Activated T-cell treated with anti-CD3 and anti-CD28 coated beads for 1 hour (primary cell): ENCODE data around the gene MRPL58.
A peak's percentile ranks its signal among the peaks of the same experiment; 100 is the strongest.
"Not testable (repeated sequence)": the region's sequence is repeated elsewhere in the genome, so short reads cannot be mapped to it uniquely, and the experiment has no call there.

Experiments used
- DNase-seq: peaks from one replicate; pipeline ENCODE4 v3.0.0-alpha.2; 2020; ENCODE audit warnings: low read depth

MRPL58 gene

DNA sequence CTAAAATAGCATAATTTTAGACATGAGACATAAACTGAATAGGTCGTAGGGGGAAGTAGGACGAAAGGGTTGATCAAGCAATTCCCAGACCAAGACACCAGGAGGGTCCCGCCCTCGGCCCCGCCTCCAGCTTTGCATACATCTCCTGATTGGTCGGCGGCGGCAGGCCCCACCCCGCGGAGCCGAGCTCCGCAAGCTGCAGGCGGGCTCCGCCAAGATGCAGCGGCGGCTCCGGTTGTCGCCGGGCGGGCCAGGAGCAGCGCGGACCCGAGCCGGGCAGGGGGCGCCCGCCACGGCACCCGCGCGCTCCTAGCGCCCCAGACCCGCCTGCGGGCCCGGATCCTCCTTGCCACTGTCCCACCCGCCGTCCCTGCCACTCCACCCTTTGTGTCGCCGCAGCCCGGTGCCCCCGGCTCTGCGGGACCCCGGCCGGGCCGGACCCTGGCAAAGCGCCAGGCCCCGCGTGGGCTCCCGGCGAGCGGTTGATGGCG, 25.0 kb upstream of the MRPL58 start, which contains the start of gene CDR2L:
Gene CDR2L (plus strand): TSS at position 215 of the 491 bp plus-strand sequence. CDS start 412 bp downstream, outside the sequence.
- DNase-seq = peak; percentile 89

- DNase-seq = no peak
These were observed 24.4 kb upstream of the MRPL58 start for GRCh38 chr17:74987909-74988711.

DNA sequence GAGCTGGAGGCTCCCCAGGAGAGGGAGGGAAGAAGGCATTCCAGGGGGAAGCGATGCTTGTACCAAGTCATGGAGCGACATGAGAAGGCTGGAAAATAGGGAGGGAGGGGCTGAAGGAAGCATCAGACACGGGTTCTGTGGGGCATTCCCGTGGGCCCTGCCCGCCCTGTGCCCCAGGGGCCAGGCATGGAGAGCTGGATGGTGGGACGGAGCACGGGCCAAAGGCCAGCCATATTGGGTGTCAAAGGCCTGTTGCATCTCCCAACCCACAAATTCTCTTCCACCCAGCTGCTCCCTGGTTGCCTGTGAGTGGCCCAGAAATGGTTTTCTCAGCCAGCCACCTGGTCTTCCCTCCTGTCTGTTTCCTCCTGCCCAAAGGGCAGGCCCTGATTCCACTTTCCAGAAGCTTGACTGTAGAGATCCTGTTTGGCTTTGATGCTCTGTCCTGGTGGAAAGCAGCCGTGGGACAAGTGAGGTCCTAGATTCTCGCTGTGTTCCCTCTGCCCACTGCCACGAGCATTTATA, 21.8 kb upstream of the MRPL58 start:
- no peak for DNase-seq

DNA sequence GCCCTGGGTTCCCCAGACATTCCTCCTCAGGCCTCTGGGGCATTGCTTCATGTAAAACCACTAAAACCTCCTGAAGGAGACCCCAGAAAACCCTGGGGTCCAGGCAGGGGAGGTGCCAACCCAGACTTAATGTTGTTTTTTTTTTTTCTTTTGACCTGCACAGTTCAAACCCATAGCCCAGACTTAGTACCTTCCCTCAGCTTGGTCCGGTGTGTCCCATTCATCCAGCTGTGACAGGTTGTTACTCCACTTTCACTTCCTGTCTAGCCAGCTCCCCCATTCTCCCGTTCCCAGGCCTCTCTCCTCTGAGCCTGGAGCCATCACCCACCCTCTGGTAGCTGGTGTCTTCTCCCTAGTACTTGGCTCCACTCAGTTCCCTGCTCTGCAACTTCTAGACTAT, 20.2 kb upstream of the MRPL58 start:
- DNase-seq = no peak

- no peak for DNase-seq
These were observed 18.0 kb upstream of the MRPL58 start for GRCh38 chr17:74994440-74994839.

DNA sequence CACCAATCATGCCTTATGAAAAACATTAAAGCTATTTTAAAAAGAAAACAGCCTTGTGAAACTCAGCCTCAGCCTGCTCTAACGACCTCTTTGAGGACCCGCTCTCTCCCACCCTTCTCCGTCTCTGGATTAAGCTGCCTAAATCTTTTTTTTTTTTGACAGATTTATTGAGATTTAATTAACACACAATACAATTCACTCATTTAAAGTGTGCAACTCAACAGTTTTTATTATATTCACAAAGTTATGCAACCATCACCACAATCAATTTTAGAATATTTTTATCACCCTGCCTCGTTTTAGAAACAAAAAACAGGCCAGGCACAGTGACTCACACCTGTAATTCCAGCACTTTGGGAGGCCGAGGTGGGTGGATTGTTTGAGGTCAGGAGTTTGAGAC, 16.6 kb upstream of the MRPL58 start:
- no peak for DNase-seq

GRCh38 chr17:74998783-74999182, 13.7 kb upstream of the MRPL58 start:
- no peak for DNase-seq

- DNase-seq = no peak
These were observed 12.9 kb upstream of the MRPL58 start for GRCh38 chr17:74999523-74999922.

- no peak for DNase-seq
These were observed 10.3 kb upstream of the MRPL58 start for GRCh38 chr17:75001915-75002843.

DNA sequence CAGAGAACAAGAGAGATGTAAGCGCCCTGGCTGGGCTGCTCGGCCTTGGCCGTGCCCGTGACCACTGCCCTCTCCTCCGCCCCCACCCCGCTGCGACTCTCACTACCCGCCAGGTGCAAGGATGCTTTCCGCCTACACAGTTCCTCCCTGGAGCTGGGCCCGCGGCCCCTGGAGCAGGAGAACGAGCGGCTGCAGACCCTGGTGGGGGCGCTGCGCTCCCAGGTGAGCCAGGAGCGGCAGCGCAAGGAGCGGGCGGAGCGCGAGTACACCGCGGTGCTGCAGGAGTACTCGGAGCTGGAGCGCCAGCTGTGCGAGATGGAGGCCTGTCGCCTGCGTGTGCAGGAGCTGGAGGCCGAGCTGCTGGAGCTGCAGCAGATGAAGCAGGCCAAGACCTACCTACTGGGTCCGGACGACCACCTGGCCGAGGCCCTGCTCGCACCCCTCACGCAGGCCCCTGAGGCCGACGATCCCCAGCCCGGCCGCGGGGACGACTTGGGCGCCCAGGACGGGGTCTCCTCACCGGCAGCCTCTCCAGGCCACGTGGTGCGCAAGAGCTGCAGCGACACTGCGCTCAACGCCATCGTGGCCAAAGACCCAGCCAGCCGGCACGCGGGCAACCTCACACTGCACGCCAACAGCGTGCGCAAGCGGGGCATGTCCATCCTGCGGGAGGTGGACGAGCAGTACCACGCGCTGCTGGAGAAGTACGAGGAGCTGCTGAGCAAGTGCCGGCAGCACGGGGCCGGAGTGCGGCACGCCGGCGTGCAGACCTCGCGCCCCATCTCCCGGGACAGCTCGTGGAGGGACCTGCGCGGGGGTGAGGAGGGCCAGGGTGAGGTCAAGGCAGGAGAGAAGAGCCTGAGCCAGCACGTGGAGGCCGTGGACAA, 9.2 kb upstream of the MRPL58 start:
- no peak for DNase-seq

DNA sequence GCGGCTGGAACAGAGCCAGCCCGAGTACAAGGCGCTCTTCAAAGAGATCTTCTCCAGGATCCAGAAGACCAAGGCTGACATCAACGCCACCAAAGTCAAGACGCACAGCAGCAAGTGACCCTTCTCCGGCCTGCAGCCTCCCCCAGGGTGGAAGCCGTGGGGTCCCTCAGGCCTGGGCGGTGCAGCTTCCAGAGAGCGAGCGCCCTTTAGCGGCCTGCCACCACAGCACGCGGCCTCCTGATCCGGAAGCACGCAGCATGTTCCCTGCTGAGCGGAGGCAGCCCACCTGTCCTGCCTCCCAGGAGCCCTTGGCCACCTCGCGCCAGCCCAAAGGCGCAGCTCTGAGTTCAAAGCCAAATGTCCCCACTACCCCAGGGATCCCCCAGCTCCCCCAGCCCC, 8.5 kb upstream of the MRPL58 start:
- DNase-seq = no peak

- DNase-seq = no peak
These were observed 8.1 kb upstream of the MRPL58 start for GRCh38 chr17:75004371-75004770.

DNA sequence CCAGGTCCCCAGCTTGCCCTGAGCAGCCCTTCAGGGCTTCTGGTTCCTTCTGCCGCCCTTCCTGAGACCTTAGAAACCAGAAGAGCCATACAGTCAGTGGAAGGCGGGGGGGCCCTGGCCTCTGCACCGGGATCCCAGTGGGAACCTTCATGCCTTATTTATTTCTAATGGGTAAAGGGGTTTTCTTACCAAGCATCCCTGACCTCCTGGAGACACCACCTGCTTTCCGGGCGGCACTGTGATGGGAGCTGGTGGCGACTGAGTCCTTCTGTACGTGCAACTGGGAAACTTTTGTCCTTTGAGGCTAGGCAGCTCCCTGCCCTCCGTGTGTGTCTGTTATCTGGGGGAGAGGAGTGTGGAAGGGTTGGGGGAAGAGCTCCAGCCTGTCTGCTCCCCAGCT, 7.2 kb upstream of the MRPL58 start:
- DNase-seq = no peak

- DNase-seq = not testable (repeated sequence)
These were observed 6.4 kb upstream of the MRPL58 start for GRCh38 chr17:75006084-75006483.

DNA sequence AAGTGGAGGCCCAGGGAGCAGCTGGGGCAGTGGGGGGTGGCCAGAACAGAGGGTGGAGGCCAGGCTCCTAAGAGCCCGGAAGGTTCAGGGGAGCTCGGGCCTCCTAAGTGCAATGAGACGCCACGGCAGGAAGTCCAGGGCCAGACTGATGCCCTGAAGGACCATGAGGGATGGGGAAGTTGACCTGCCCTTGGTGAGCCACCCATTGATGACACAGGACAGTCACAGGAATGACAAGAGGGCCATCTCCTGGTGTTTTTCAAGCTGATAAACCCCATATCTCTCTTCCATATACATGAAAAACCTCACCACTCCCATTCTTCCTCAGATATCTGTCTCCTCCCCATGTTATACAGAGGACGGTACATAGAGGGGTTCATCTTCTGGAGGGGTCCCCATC, 5.8 kb upstream of the MRPL58 start:
- no peak for DNase-seq

GRCh38 chr17:75008373-75008772, 4.1 kb upstream of the MRPL58 start:
- DNase-seq = no peak

DNA sequence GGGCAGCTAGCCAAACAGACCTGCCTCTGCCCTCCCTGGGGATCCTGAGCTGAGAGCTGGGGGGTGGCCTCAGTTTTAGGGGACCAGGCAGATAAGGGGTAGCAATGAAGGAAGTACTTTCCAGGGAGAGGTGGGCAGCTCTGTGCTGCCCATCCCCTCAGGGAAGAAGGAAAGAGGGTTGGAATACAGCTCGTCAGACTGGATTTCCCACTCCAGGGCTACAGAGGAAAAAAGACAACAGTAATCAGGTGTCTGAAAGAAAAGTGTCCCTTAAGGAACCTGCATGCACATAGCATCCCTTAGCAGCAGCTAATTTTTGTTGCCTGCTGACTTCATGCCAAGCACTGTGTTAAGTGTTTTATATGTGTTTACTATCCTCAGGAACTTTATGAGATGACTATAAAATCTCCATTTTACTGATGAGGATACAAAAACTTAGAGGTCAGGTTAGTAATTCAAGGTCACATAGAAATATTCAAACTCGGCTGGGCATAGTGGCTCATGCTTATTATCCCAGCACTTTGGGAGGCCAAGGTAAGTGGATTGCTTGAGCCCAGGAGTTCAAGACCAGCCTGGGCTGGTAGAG, 3.2 kb upstream of the MRPL58 start:
- no peak for DNase-seq

DNA sequence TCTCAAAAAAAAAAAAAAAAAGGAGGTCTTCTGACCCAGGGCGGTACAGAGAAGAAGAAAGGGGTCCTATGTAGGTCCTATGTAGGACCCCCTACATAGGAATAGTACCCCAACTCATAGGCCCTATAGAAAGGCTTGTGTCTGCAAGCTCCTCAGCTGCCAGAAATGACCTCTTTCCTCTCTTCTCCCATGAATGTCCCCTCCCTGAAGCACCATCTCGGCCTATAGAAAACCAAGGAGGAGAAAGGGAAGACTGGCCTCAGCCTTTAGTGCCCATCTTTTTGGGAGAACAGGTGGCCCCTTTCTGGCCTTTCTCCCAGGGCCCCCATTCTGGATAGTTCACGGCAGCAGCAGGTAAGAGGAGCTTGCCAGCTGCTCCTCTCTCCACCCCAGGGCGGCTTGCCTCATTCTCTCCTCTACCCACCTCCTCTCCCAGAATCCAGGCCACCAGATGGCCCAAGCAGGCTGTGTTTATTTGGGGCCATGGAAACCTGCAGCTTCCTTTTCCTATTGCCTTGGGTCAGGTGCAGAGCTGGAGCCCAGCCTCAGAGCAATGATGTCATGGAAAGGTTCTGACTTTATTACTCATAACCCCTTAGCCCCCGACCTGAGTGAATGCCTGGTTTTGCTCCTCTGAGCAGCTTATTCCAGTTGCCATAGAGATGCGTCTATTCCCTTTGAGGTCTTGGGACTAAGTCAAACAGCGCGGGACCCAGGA, 1.6 kb upstream of the MRPL58 start:
- DNase-seq = no peak

DNA sequence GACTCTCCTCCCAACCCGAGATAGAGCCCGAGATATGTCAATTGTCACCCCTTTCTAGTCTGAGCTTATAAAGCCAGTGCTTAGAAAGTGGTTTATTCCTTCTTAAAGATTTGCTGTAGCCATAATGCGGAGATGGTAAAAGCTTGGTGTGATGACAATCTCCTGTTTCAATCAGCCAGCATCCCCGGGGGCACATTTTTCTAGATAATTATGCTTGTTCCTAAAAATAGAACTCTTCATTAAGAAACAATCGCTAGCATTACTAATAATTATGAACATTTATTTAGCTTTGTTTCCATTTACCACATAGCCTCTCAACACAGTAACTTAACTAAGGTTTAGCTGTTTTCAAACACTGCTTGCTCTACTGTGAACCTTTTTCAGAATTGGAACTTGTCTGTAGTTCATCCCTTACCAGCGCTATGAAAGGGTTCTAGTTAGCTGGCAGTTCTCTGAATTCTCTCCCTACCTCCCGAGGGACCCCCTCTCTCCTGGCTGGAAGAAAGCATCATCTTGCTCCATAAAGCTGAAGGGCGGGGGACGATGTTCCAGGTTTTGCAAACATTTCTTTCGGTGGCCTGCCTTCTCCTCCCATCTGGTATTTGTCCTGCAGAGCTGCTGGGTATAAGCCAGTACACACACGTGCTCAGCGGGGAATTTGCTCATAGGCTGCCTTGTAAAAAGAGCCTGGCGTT, 922 bp upstream of the MRPL58 start:
- DNase-seq = no peak

- DNase-seq = no peak
These were observed 449 bp upstream of the MRPL58 start for GRCh38 chr17:75012096-75012345.
